Mesothelial cell of epicardium (in vitro differentiated cells): ENCODE data around the gene CRYBB1. TPM values are rescaled to one million over a fixed set of nuclear protein-coding genes. Genes with fewer than 3 reads are reported as not detected.
A peak's percentile ranks its signal among the peaks of the same experiment; 100 is the strongest.

Experiments
- DNase-seq, 2 experiments: peaks; one replicate each; pipeline ENCODE4 v3.0.0; 2021; ENCODE audit warnings: low spot score in 2 of 2; ENCODE audit not compliant: unreplicated experiment in 2 of 2
- H3K27ac Mint-ChIP-seq: 2 replicates; pipeline ENCODE4 v1.8.0; 2021; ENCODE audit warnings: mixed read lengths
- H3K27me3 Mint-ChIP-seq: 2 replicates; pipeline ENCODE4 v1.8.0; 2021; ENCODE audit warnings: low read depth, mixed read lengths
- H3K36me3 Mint-ChIP-seq: 2 replicates; pipeline ENCODE4 v1.8.0; 2021; ENCODE audit warnings: mixed read lengths
- H3K4me1 Mint-ChIP-seq: 2 replicates; pipeline ENCODE4 v1.8.0; 2021; ENCODE audit warnings: mixed read lengths
- H3K4me3 Mint-ChIP-seq: 2 replicates; pipeline ENCODE4 v1.8.0; 2021; ENCODE audit warnings: mild to moderate bottlenecking, moderate library complexity, mixed read lengths
- H3K9me3 Mint-ChIP-seq: 2 replicates; pipeline ENCODE4 v1.8.0; 2021; ENCODE audit warnings: mixed read lengths
- total RNA-seq: library from RNA; stranded (reverse); gene quantifications from 3 replicates; pipeline ENCODE4 v1.2.1, GENCODE V29; 2021
- TF ChIP-seq, protein P1 (sequence below): fragments of 200-600 bp; sonication (generic); IDR thresholded peaks from one replicate; pipeline ENCODE4 v1.5.0; 2021; ENCODE audit warnings: antibody characterized with exemption; ENCODE audit not compliant: unreplicated experiment

CRYBB1 gene
- total RNA-seq, 1 donor from 2014 or later, result not detected

DNA sequence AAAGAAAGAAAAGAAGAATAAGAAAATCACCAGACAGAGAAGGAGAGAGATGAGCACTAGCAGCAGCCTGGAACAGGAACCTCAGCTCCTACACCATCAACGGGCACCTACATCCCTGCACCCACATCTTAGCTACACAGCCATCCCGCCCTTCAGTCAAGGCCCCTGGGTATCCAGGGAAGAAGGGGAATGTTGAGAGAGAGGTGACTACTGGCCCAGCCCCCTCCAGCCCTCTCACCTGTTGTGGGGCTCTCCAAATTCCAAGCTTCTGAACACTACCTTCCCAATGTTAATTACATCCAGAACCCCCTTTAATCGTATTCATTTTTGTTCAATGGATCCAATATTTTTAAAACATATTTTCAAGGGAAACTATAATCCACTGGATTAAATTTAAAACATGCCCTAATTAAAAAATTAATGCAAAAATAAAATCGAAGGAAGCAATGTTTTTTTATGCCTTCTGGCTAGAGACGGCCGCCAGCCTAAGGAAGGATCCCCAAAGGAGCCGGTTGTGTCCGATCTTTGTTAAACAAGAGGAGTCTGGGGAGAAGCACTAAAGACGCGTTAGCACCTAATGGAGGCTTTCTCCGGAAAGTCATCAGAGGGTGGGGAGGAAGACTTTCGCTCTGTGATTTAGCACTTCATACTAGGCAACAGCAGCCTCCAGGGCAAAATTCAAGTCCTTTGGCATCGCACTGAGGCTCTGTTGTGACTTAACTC lies 37.4 kb downstream of the CRYBB1 start:
- Mint-ChIP-seq H3K9me3 (no peaks in the 10 kb centered on the region), H3K4me1 (peaks cover 19% of the 10 kb centered on the region), H3K27ac (peak overlapping the region; percentile 30), H3K36me3 (peaks cover 1% of the 10 kb centered on the region), H3K4me3 (no peak overlapping the region), H3K27me3 (no peaks in the 10 kb centered on the region)
- no peak for DNase-seq
- TF ChIP-seq, protein P1, sequence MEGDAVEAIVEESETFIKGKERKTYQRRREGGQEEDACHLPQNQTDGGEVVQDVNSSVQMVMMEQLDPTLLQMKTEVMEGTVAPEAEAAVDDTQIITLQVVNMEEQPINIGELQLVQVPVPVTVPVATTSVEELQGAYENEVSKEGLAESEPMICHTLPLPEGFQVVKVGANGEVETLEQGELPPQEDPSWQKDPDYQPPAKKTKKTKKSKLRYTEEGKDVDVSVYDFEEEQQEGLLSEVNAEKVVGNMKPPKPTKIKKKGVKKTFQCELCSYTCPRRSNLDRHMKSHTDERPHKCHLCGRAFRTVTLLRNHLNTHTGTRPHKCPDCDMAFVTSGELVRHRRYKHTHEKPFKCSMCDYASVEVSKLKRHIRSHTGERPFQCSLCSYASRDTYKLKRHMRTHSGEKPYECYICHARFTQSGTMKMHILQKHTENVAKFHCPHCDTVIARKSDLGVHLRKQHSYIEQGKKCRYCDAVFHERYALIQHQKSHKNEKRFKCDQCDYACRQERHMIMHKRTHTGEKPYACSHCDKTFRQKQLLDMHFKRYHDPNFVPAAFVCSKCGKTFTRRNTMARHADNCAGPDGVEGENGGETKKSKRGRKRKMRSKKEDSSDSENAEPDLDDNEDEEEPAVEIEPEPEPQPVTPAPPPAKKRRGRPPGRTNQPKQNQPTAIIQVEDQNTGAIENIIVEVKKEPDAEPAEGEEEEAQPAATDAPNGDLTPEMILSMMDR, result no peak

GRCh38 chr22:26579331-26579886 lies 38.4 kb downstream of the CRYBB1 start:
- H3K4me3 Mint-ChIP-seq, result no peak overlapping the region
- peaks cover 13% of the 10 kb centered on the region for H3K4me1 Mint-ChIP-seq
- no peak for DNase-seq
- no peak overlapping the region for H3K27ac Mint-ChIP-seq
- no peaks in the 10 kb centered on the region for H3K27me3 Mint-ChIP-seq
- peaks cover 1% of the 10 kb centered on the region for H3K36me3 Mint-ChIP-seq
- TF ChIP-seq, protein P1, result no peak
- no peaks in the 10 kb centered on the region for H3K9me3 Mint-ChIP-seq

DNA sequence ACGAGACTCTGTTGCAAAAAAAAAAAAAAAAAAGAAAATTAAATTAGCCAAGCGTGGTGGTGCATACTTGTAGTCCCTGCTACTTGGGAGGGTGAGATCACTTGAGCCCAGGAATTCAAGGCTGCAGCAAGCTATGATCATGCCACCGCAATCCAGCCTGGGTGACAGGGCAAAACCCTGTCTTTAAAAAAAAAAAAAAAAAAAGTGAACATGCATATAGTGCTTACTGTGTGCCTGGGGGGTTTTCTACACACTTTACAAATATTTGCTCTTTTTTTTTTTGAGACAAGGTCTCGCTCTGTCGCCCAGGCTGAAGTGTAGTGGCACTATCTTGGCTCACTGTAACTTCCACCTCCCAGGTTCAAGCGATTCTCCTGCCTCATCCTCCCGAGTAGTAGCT lies 40.7 kb downstream of the CRYBB1 start:
- Mint-ChIP-seq H3K4me1 (peaks cover 21% of the 10 kb centered on the region), H3K27ac (no peak overlapping the region), H3K9me3 (no peaks in the 10 kb centered on the region), H3K4me3 (no peak overlapping the region), H3K36me3 (peaks cover 1% of the 10 kb centered on the region), H3K27me3 (no peaks in the 10 kb centered on the region)
- TF ChIP-seq, protein P1, result no peak
- DNase-seq, result no peak

- Mint-ChIP-seq H3K27ac (peak overlapping the region; percentile 1), H3K4me1 (peaks cover 23% of the 10 kb centered on the region), H3K9me3 (no peaks in the 10 kb centered on the region), H3K27me3 (no peaks in the 10 kb centered on the region), H3K36me3 (peaks cover 1% of the 10 kb centered on the region), H3K4me3 (no peak overlapping the region)
- DNase-seq, result no peak
- TF ChIP-seq, protein P1, result no peak
Measured at GRCh38 chr22:26576026-26576680, 41.7 kb downstream of the CRYBB1 start.

DNA sequence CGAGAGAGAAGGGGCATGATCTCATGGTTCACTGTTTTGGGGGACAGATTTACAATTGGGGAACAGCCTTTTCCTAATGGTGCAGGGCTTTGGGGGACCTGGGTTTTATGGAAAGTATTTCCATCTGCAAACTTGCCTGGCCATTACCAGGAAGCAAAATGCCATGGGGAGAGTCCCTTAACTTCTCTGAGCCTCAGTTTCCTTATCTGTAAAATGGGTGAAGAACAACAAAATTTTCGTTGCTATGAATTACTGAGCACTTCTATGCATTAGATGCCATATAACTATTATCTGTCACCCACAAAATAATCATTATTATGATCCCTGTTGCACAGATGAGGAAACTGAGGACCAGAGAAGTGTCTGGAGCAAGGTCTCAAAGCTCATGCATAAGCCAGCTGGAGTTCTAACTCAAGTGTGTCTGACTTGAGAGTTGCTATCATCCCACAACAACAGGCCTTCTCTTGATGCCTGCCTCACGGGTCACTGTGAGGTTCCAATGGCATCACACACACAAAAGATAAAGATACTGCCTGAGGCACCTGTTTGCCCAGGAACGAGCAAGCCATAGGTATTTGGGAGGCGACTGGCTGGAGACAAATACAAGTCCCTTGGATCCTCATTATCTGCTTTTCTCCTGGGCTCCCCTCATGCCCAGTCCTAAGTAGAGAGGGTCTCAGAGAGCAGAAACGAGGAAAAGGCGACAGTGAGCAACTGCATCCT lies 43.7 kb downstream of the CRYBB1 start:
- peak overlapping the region; percentile 92 for H3K27ac Mint-ChIP-seq
- TF ChIP-seq, protein P1, result no peak

More for the DNA sequence above, 43.7 kb downstream of the CRYBB1 start:
- Mint-ChIP-seq H3K9me3 (no peaks in the 10 kb centered on the region), H3K4me3 (no peak overlapping the region), H3K36me3 (peaks cover 1% of the 10 kb centered on the region), H3K27me3 (no peaks in the 10 kb centered on the region), H3K4me1 (peaks cover 25% of the 10 kb centered on the region)
- no peak for DNase-seq
